Head of caudate nucleus (tissue), 42 donors: ENCODE measurements around the gene CTDSPL.
A peak's percentile ranks its signal among the peaks of the same experiment; 100 is the strongest.
"Not testable (repeated sequence)": the region's sequence is repeated elsewhere in the genome, so short reads cannot be mapped to it uniquely, and the experiment has no call there.

ENCODE experiments used
- DNase-seq, 42 donors: peaks; one replicate each; pipeline versions ENCODE4 v3.0.0 to v3.0.0-alpha.2; 2020 to 2021; ENCODE audit warnings: mixed read lengths in 7 of 42
- intact Hi-C: fragments of 100-400 bp; cut with DNase I; formaldehyde crosslinking; loops from one replicate; pipeline ENCODE4 v1.15.0; 2022

Gene CTDSPL

GRCh38 chr3:37861620-37862041 is at the start of gene CTDSPL:
Gene CTDSPL, plus strand, starts transcription at chr3:37861880. Its CDS starts 320 bp downstream, at chr3:37862200.
- peak in 29 of 42 donors; percentile 21 to 72 (median 49) for DNase-seq
- intact Hi-C loops: no loop called here

GRCh38 chr3:37812499-37812896 is 49.2 kb upstream of the CTDSPL start:
- intact Hi-C loops: no loop called here
- DNase-seq: no peak

GRCh38 chr3:37813403-37813802 is 48.3 kb upstream of the CTDSPL start:
- no peak for DNase-seq
- intact Hi-C loops: no loop called here

- DNase-seq: no peak
- intact Hi-C loops: no loop called here
Observed at GRCh38 chr3:37814547-37814946, 47.1 kb upstream of the CTDSPL start.

GRCh38 chr3:37815156-37815555 is 46.5 kb upstream of the CTDSPL start:
- intact Hi-C loops, DNase-seq: not testable (repeated sequence)

- intact Hi-C loops: no loop called here
Observed at GRCh38 chr3:37816271-37816670, 45.4 kb upstream of the CTDSPL start.

GRCh38 chr3:37819591-37819990 is 42.1 kb upstream of the CTDSPL start:
- DNase-seq: no peak
- intact Hi-C loops: no loop called here

More at GRCh38 chr3:37816271-37816670, 45.4 kb upstream of the CTDSPL start:
- no peak for DNase-seq

GRCh38 chr3:37820286-37820685 is 41.4 kb upstream of the CTDSPL start:
- no peak for DNase-seq
- intact Hi-C loops: no loop called here

- DNase-seq: no peak
- intact Hi-C loops: no loop called here
Observed at GRCh38 chr3:37823189-37823588, 38.5 kb upstream of the CTDSPL start.

- DNase-seq: no peak
- intact Hi-C loops: no loop called here
Observed at GRCh38 chr3:37824090-37824953, 37.4 kb upstream of the CTDSPL start.

GRCh38 chr3:37824954-37825328 is 36.7 kb upstream of the CTDSPL start:
- no peak for DNase-seq
- intact Hi-C loops: no loop called here

GRCh38 chr3:37825744-37826400 is 35.8 kb upstream of the CTDSPL start:
- no peak for DNase-seq
- intact Hi-C loops: no loop called here

- intact Hi-C loops: no loop called here
- no peak for DNase-seq
Observed at GRCh38 chr3:37826502-37826901, 35.2 kb upstream of the CTDSPL start.

- intact Hi-C loops: no loop called here
- no peak for DNase-seq
Observed at GRCh38 chr3:37826933-37827332, 34.7 kb upstream of the CTDSPL start.

- intact Hi-C loops: no loop called here
- no peak for DNase-seq
Observed at GRCh38 chr3:37832480-37832879, 29.2 kb upstream of the CTDSPL start.

GRCh38 chr3:37833302-37834186 is 28.1 kb upstream of the CTDSPL start:
- intact Hi-C loops: no loop called here
- DNase-seq: no peak

GRCh38 chr3:37836589-37836988 is 25.1 kb upstream of the CTDSPL start:
- intact Hi-C loops: no loop called here

GRCh38 chr3:37847689-37848088 is 14.0 kb upstream of the CTDSPL start:
- DNase-seq: no peak
- intact Hi-C loops: no loop called here

More at GRCh38 chr3:37836589-37836988, 25.1 kb upstream of the CTDSPL start:
- DNase-seq: no peak

GRCh38 chr3:37849146-37849923 is 12.3 kb upstream of the CTDSPL start:
- no peak for DNase-seq
- intact Hi-C loops: no loop called here
